Kasumi-1 (cell line): Measurements from ENCODE around the gene RPL13A.
"Not testable (repeated sequence)": the region's sequence is repeated elsewhere in the genome, so short reads cannot be mapped to it uniquely, and the experiment has no call there.

Source experiments
- DNase-seq, 2 experiments: peaks; one replicate each; lab custom pipeline; 2025; lab: John Stamatoyannopoulos, UW

The RPL13A gene

DNA sequence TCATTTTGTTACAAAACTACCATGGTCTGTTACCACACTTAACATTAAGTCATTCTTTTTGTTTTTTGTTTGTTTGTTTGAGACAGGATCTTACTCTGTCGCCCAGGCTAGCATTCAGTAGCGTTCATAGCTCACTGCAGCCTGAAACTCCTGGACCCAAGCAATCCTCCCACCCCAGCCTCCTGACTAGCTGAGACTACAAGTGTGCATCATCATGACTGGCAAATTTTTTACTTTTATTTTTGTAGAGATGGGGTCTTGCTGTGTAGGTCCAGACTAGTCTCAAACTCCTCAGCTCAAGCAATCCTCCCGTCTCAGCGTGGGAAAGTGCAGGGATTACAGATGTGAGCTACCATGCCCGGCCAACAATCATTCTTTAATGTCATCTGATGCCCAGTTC, 31.1 kb upstream of the RPL13A start:
- DNase-seq, result no peak

DNA sequence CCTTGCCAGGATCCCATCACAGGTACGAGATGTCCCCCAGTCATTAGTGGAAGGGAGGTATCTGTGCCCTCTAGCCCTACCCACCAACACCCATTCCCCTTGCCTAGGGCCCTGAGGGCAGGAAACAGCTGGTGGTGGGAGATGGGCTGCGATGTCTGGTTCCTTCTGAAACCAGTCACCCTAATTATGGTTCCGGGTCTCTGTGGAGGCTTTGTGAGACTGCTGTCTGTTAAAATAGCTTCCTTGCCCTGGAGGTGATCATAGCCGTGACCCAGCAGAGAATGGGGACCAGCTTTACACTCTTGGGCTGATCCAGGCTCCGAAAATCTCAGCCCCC, 28.9 kb upstream of the RPL13A start:
- DNase-seq, result no peak

DNA sequence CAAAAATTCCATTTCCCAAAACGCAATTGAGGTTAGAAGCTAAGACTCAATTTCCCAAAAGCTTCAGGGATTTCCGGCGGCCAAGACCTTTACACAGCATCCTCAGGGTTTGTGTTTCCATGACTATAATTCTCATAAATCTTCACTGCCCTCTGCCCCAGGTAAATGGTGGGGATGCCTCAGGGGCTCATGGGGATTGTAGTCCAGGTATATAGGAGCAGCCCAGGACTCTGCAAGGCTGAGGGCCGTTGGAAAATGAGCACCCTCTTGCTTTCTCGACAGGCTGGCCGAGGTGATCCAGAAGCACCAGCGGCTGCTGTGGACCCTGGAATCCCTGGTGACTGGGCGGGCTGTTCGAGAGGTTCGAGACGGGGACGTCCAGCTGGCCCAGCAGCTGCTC, 28.0 kb upstream of the RPL13A start:
- DNase-seq, result no peak

DNA sequence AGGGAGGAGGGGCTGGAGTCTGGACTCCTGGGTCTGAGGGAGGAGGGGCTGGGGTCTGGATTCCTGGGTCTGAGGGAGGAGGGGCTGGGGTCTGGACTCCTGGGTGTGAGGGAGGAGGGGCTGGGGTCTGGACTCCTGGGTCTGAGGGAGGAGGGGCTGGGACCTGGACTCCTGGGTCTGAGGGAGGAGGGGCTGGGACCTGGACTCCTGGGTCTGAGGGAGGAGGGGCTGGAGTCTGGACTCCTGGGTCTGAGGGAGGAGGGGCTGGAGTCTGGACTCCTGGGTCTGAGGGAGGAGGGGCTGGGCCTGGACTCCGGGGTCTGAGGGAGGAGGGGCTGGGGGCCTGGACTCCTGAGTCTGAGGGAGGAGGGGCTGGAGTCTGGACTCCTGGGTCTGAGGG, 26.3 kb upstream of the RPL13A start:
- DNase-seq, result not testable (repeated sequence)

DNA sequence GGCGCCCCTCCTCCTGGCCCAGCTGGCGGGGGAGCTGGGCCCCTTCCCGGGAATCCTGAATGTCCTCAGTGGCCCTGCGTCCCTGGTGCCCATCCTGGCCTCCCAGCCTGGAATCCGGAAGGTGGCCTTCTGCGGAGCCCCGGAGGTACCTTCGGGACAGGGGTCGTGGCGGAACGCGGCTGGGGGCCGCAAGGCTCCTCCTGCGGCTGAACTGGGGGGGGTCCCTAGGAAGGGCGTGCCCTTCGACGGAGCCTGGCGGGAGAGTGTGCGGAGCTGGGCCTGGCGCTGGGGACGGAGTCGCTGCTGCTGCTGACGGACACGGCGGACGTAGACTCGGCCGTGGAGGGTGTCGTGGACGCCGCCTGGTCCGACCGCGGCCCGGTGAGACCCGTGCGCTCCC, 25.8 kb upstream of the RPL13A start:
- no peak for DNase-seq

DNA sequence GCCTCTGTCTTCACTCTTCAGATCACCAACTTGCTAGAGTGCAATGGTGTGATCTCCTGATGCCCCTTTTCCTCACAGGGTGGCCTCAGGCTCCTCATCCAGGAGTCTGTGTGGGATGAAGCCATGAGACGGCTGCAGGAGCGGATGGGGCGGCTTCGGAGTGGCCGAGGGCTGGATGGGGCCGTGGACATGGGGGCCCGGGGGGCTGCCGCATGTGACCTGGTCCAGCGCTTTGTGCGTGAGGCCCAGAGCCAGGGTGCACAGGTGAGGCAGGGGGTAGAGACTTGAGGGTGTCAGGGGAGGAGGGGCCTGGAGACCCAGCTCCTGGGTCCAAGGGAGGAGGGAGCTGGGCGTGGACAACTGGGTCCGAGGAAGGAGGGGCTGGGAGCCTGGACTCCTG, 24.9 kb upstream of the RPL13A start:
- no peak for DNase-seq

DNA sequence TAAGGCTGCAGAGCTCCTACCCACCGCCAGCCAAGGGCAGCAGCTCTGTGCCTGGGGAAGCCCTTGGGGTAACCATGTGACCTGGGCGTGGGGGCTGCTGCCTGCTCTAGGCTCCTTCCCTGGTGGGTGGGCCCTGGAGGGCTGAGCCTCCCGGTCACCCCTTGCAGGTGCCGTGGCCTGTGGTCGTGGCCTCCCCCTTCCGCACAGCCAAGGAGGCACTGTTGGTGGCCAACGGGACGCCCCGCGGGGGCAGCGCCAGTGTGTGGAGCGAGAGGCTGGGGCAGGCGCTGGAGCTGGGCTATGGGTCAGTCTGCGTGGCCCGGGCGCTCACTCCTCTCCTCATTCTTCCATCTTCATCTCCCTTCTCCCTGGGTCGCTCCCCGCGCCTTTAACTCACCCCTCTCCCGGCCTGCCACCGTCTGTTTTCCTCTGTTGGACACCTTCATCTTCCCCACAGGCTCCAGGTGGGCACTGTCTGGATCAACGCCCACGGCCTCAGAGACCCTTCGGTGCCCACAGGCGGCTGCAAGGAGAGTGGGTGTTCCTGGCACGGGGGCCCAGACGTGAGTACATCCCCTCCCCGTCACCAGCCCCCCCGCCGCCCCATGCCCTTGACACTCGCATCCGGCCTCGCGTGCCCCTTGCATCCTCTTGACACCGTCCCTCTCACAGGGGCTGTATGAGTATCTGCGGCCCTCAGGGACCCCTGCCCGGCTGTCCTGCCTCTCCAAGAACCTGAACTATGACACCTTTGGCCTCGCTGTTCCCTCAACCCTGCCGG, 23.3 kb upstream of the RPL13A start:
- no peak for DNase-seq

DNA sequence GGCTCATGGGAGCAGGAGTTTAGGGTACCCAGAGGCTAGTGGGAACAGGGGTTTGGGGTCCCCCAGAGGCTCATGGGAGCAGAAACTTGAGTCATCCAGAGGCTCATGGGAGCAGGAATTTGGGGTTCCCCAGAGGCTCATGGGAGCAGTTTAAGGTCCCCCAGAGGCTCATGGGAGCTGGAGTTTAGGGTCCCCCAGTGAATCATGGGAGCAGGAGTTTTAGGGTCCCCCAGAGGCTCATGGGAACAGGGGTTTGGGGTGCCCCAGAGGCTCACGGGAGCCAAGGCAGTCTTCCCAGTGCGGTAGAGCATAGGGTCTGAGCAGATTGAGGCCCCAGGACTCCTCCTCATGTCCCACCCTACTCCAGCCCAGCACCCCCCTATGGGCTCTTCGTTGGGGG, 22.0 kb upstream of the RPL13A start:
- DNase-seq, result no peak

DNA sequence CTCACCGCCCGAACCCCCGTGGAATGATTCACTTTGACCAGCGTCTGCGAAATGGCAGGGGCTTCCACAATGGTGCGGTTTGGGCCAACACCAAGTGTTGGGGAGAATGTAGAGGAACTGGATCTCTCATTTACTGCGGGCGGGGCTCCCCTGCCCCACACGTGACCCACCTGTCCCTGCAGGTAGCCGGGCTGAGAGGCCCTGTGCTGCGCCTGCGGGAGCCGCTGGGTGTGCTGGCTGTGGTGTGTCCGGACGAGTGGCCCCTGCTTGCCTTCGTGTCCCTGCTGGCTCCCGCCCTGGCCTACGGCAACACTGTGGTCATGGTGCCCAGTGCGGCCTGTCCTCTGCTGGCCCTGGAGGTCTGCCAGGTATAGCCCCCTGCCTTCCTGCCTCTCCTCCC, 19.2 kb upstream of the RPL13A start:
- DNase-seq, result no peak

DNA sequence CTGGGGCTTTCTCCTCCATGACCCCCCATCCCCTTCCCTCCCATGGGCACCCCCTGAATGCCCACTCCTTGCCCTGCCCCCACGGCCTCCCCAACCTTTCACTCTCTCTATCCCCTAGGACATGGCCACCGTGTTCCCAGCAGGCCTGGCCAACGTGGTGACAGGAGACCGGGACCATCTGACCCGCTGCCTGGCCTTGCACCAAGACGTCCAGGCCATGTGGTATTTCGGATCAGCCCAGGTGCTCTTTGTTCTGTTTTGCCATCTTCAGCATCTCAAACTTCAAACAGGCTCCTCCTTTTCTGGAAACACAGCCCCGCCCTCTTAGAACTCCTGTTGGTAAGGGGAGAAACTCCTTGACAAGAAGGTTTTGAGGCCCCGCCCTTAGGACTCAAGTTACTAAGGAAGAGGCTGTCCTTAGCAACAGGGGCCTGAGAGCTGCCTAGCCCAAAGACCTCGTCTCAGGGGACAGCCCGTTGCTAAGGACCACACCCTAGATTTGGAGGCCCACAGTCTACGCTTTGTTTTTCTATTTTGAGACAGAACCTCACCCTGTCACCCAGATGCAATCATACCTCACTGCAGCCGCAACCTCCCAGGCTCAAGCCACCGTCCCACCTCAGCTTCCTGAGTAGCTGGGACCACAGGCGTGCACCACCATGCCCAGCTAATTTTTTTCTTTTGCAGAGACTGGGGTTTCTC, 18.5 kb upstream of the RPL13A start:
- DNase-seq, result peak; percentile 58 to 71

DNA sequence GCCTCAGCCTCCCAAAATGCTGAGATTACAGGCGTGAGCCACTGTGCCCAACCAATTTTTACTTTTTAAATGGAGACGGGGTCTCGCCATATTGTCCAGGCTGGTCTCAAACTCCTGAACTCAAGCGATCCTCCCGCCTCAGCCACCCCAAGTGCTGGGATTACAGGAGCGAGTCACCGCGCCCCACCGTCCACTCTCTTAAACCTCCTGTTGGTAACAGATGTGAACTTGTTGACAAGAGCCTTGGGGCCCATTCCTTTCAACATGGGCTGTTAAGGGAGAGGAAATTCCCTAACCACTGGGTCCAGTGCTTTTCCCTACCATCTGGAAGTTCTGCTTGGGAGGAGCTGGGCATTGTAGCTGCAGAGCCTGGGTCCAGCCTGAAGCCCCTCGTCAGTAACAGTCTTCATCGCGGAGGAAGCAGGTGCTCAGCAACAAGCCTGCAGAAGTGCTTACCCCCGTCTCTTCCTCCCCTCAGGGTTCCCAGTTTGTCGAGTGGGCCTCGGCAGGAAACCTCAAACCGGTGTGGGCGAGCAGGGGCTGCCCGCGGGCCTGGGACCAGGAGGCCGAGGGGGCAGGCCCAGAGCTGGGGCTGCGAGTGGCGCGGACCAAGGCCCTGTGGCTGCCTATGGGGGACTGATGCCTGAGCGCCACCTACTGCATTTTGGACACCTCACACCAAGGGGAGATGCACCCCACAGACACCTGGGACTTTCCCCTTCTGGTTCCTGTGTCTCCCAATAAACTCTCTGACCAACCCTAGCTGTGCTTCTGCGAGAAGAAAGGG, 17.4 kb upstream of the RPL13A start:
- DNase-seq, result peak; percentile 74 to 76

DNA sequence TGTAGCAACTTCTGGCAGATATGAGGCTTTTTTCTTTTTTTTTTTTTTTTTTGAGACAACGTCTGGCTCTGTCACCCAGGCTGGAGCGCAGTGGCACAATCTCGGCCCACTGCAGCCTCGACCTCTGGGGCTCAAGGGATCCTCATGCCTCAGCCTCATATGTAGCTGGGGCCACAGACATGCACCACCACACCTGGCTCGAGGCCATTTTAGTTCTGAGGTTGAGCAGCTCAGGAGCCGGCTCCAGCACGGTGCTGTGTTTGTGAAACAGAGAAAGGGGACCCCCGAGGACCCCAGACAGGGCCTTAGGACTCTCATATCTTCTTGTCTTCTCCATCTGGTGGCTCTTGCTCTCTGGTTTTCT, 16.8 kb upstream of the RPL13A start:
- DNase-seq, result no peak

DNA sequence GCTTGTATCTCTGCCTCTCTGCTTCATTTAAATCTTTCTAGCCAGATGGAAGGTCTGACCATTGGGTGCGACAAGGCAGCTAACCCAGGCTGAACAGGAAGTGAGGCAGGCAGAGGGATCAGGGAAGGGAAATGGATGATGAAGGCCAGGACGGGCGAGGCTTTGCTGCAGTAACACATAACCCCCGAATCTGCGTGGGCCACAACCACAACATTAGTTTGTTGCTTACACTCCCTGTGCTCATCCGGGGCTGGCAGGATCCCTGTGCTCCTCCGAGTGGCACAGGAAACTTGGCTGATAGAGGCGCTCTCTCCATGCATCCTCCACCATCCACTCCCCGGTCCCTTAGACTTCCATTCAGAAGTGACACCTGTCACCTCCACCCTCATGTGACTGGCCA, 14.5 kb upstream of the RPL13A start:
- no peak for DNase-seq

DNA sequence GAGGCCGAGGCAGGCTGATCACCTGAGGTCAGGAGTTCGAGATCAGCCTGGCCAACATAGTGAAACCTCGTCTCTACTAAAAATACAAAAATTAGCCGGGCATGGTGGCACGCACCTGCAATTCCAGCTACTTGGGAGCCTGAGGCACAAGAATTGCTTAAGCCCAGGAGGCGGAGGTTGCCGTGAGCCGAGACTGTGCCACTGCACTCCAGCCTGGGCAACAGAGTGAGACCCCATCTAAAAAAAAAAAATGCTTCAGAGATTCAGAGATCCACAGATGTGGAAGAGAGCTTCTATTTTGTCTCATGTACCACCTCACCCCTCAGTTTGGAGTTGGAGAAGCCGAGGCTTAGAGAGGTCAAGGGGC, 13.9 kb upstream of the RPL13A start:
- not testable (repeated sequence) for DNase-seq

DNA sequence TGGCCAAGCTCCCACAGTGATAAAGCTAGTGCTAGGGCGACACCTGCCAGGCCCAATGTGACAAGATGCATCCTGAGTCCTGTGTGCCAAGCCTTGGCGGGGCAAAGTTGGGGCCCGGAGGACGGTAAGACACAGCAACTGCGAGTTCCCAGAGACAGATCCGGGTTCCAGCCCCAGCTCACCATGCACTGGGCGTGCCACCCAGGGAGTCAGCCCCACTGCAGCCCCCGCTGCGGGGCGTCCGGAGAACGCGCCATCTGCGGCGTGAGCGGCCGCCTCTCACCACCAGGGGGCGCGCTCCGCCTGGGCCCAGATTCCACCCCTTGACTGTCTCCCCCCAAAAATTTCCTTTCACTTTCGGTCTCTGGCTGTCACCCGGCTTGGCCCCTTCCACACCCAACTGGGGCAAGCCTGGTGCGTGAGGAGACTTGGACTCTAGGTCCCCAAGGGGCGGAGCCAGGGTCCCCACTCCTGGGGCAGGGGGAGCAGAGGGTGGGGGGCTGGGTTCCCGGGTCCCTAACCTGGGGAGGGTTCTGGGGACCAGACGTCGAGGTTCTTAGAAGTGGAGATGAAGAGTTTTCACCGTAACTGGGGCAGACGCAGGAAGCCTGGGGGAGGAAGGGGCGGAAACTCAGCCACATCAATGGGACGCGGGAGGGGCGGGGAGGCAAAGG, 13.4 kb upstream of the RPL13A start, which contains the start of gene FLT3LG:
FLT3LG (plus strand) TSS at position 348 of the 674 bp plus-strand sequence. CDS start 425 bp downstream, outside the sequence.
- DNase-seq, result peak; percentile 79 to 91

DNA sequence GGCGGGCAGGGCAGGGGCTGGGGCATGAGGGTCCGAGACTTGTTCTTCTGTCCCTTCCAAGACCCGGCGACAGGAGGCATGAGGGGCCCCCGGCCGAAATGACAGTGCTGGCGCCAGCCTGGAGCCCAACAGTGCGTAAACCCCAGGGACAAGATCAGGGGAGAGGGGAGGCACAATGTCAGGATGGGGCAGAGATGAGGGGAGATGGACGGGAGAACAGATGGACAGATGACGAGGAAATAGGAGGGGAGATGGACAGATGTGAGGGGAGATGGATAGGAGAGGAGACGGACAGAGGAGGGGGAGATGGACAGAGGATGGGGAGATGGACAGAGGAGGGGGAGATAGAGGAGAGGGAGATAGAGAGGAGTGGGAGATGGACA, 12.9 kb upstream of the RPL13A start:
- no peak for DNase-seq

DNA sequence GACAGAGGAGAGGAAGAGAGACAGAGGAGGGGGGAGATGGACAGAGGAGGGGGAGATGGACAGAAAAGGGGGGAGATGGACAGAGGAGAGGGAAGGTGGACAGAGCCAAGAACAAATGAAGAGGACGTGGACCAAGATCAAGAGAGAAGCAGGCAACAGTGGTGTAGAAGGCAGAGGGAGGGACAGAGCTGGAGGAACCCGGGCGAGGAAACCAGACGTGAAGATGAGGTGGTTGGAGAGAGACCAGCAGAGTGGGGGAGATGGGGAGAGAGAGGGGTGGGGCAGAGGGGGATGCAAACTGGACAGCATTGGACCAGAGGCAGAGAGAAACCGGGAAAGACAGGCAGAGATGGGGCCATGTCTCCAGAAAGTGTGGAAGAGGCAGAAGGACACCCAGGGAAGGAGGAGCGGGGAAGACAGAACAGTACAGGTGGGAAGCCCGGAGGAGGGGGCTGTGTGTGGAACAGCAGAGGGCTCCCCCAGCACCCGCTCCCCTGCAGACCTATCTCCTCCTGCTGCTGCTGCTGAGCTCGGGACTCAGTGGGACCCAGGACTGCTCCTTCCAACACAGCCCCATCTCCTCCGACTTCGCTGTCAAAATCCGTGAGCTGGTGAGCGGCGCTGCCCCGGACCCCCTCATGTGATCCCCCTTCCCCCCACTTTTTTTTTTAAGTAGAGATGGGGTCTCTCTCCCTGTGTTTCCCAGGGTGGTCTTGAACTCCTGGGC, 12.1 kb upstream of the RPL13A start:
- no peak for DNase-seq

DNA sequence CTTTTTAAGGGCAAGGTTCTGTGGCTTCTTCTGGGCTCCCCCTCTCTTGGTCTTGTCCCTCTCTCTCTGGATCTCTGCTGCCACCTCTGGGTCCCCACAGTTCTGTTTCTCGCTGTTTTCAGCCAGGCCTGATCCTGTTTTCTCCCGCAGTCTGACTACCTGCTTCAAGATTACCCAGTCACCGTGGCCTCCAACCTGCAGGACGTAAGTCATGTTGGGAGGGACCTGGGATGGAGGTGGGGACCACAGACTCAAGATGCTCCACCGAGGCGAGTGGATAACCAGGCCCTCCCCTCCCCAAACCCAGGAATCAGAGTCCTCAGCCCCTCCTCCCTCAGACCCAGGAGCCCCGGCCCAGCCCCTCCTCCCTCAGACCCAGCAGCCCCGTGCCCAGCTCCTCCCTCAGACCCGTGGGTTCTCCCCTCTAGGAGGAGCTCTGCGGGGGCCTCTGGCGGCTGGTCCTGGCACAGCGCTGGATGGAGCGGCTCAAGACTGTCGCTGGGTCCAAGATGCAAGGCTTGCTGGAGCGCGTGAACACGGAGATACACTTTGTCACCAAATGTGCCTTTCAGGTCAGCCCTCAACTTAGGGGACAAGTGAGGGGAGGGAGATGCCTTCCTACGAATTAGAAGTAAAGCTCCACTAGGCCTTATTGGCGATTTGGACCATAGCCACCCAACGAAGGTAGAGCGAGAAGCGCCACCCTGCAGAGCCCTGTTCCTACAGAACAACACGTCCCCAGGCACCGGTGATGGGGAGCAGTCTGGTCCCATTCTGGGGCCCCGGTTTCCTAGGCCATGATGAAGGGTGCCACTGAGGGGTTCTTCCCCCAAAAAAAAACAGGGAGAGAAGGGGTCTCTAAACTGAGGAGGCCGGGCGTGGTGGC, 11.2 kb upstream of the RPL13A start:
- peak; percentile 61 to 63 for DNase-seq

DNA sequence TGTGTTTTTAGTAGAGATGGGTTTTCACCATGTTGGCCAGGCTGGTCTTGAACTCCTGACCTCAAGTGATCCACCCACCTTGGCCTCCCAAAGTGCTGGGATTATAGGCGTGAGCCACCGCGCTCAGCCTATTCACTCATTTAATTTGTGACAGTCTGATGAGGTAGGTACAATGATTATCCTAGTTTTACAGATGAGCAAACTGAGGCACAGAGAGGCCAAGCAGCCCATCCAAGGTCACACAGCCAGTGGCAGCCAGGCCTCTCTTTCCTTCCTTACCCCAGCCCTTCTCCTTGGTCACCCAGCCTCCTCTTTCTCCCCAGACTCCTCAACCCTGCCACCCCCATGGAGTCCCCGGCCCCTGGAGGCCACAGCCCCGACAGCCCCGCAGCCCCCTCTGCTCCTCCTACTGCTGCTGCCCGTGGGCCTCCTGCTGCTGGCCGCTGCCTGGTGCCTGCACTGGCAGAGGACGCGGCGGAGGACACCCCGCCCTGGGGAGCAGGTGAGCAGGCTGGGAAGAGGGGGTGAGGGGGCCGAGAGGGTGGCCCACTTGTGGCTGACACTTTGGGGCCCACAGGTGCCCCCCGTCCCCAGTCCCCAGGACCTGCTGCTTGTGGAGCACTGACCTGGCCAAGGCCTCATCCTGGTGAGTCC, 7.3 kb upstream of the RPL13A start:
- DNase-seq, result no peak

DNA sequence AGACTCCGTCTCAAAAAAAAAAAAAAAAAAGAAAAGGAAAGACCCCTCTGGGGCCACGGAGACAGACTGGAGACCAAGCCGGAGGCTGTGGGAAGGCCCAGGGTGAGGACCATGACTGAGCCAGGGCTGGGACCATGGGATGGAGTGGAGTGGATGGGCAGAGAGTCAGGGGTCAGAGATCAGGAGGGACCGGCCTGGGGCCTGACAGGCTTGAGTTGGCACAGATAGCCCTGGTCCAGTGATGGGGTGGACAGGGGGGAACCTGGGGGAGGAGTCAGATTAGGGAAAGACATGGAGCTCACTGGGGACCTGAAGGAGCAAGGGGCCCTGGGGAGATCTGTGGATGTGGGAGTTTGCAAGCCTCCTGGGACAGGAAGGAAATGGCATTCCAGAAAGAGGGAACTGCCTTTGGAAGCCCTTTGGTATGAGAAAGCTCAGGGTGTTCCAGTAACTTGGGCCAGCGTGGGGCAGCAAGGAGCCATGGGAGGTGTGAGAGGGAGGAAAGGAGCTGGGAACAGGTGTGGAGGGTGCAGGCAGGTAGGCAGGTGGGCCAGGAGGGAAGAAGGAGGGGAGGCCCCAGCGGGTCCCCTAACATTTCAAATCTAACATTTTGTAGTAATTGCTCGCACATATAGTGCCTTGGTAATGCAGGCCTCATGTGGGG, 6.3 kb upstream of the RPL13A start:
- no peak for DNase-seq
